H54 (cell line): Measurements from ENCODE around the gene CYP3A5.

ENCODE experiments used
- DNase-seq: peaks from one replicate; pipeline ENCODE4 v3.0.0; 2011; ENCODE audit warnings: low spot score, mixed read lengths; ENCODE audit not compliant: insufficient read length
- FAIRE-seq: peaks from 3 replicates; lab custom pipeline; 2011; peaks lifted over from hg19 to GRCh38; lab: Jason Lieb, UNC
- POLR2A ChIP-seq: IDR thresholded peaks from 2 replicates; pipeline ENCODE4 v1.6.1; 2011; ENCODE audit warnings: low read depth, mild to moderate bottlenecking, low read length

The CYP3A5 gene

GRCh38 chr7:99599836-99600235 is 80.0 kb downstream of the CYP3A5 start:
- no peak for FAIRE-seq
- DNase-seq, result no peak
- TF ChIP-seq POLR2A, result no peak
